GM12892 (cell line): ENCODE results near the gene ZC3H8.

Experiments used
- POLR2A ChIP-seq: IDR thresholded peaks from 2 replicates; pipeline ENCODE4 v1.6.1; 2011; ENCODE audit warnings: low read depth, low read length, control low read depth
- POLR2AphosphoS5 ChIP-seq: IDR thresholded peaks from 2 replicates; pipeline ENCODE4 v1.6.1; 2011; ENCODE audit warnings: low read depth, low read length, control low read depth

- TF ChIP-seq POLR2A = no peak
- no peak for TF ChIP-seq POLR2AphosphoS5
Observed at GRCh38 chr2:112251271-112251670, 3.6 kb downstream of the ZC3H8 start.
